IPS DF 6.9 (cell line): ENCODE measurements around the gene FBXO34.

Experiments
- DNase-seq: peaks from one replicate; pipeline ENCODE4 v3.0.0-alpha.2; 2013; ENCODE audit warnings: low read depth, low spot score
- H3K27ac ChIP-seq: one replicate; pipeline ENCODE4 v1.5.1; 2013; ENCODE audit warnings: low read length, control low read depth
- H3K27me3 ChIP-seq: 2 replicates; pipeline ENCODE4 v1.6.1; 2013; ENCODE audit warnings: mild to moderate bottlenecking, low read length; ENCODE audit not compliant: control insufficient read depth, insufficient read depth
- H3K36me3 ChIP-seq: 2 replicates; pipeline ENCODE4 v1.6.1; 2013; ENCODE audit warnings: low read length; ENCODE audit not compliant: control insufficient read depth, insufficient read depth
- H3K4me1 ChIP-seq: 2 replicates; pipeline ENCODE4 v1.6.1; 2013; ENCODE audit warnings: low read length; ENCODE audit not compliant: control insufficient read depth, insufficient read depth
- H3K4me3 ChIP-seq: 2 replicates; pipeline ENCODE4 v1.5.1; 2013; ENCODE audit warnings: mild to moderate bottlenecking, low read length
- H3K9me3 ChIP-seq: 2 replicates; pipeline ENCODE4 v1.6.1; 2013; ENCODE audit warnings: low read length, inconsistent platforms; ENCODE audit not compliant: control insufficient read depth, insufficient read depth
- WGBS: extraction: QIAGEN DNeasy Blood & Tissue Kit; methylation state at CpG from one replicate; pipeline ENCODE4 v1.1.7; 2013; ENCODE audit warnings: mixed read lengths, missing lambda C conversion rate; ENCODE audit not compliant: insufficient read length, insufficient coverage; 5-methylcytosine and 5-hydroxymethylcytosine counted together

The FBXO34 gene, protein sequence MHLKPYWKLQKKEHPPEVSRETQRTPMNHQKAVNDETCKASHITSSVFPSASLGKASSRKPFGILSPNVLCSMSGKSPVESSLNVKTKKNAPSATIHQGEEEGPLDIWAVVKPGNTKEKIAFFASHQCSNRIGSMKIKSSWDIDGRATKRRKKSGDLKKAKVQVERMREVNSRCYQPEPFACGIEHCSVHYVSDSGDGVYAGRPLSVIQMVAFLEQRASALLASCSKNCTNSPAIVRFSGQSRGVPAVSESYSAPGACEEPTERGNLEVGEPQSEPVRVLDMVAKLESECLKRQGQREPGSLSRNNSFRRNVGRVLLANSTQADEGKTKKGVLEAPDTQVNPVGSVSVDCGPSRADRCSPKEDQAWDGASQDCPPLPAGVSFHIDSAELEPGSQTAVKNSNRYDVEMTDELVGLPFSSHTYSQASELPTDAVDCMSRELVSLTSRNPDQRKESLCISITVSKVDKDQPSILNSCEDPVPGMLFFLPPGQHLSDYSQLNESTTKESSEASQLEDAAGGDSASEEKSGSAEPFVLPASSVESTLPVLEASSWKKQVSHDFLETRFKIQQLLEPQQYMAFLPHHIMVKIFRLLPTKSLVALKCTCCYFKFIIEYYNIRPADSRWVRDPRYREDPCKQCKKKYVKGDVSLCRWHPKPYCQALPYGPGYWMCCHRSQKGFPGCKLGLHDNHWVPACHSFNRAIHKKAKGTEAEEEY

DNA sequence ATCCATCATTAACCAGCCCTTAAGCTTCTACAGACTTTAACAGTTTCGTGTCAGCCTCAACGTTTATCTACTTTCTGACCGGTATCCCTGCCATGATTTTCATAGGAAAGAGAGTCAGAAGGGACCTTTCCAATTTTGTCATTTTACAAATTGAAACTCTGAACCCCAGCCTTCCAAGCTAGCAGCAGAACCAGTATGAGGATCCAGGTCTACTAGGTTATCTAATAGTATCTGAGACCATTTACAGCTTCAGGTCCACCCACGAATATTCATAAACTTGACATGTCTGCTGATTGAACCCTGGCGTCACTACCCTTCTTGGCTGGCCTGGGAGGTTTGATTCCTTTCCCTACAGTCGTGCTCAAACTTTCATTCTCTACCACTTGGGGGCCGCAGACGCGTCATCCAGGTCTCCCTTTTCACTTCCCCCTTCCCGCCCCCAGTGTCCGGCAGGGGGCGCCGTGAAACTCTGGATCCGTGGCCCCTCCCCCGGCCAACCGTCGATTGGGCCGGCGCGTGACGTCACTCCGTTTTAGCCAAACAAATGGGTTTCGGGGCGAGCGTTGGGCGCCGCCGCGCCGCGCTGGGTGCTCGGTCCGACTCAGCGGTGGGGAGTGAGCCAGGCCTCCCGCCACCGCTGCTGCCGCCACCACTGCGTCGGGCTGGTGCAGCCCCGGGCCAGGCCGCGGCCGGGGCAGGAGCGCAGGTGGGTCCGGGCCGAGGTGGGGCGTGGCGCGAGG is at the start of gene FBXO34:
FBXO34 (plus strand) TSS at position 590 of the 740 bp plus-strand sequence. CDS start 78,970 bp downstream, outside the sequence.
- WGBS, result no CpG with 5 or more reads among the region's 49 CpGs
- Histone ChIP-seq H3K27ac (no peak within 1 kb of the TSS), H3K4me1 (no peaks in the 10 kb centered on the region)

DNA sequence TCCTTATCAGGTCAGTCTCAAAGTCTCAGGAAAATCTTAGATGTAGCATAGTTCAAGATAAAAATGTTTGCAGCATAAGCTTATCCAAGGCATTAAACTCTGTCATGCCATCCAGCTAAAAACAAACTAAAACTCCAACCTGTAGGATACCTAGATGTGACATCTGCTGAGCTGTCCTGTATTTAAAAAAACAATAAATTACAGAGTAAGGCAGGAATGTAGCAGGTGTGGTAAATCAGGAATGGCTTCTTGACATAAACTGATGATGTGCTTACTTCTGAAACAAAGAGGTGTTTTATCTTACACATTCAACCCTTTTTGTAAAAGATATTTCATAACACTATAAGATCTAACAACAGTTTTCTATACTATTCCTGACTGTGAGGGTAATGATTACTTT is 49.3 kb upstream of the FBXO34 start:
- Histone ChIP-seq H3K9me3 (no peaks in the 10 kb centered on the region), H3K36me3 (no peaks in the 10 kb centered on the region), H3K4me3 (no peak overlapping the region), H3K4me1 (no peaks in the 10 kb centered on the region), H3K27me3 (no peaks in the 10 kb centered on the region), H3K27ac (no peak overlapping the region)
- no peak for DNase-seq

More for the DNA sequence above, at the start of gene FBXO34:
- H3K4me3 ChIP-seq, result peak within 1 kb of the TSS; percentile 79
- no peaks in the 10 kb centered on the region for H3K27me3 ChIP-seq
- DNase-seq, result peak; percentile 78
- no peaks in the 10 kb centered on the region for H3K9me3 ChIP-seq
- no peaks in the 10 kb centered on the region for H3K36me3 ChIP-seq

DNA sequence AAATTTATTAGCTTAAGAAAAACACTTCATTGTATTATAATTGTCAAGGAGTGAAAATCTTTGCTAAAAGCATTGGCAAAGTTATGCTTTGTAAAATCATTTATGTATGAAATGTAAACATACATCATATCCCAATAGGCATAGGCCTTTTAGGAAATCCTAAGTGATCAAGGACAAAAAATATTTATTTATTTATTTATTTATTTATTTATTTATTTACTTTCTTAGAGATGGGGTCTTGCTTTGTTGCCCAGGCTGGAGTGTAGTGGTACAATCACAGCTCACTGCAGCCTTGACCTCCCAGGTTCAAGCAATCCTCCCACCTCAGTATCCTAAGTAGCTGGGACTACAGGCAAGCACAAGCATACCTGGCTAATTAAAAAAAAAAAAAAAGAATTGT is 47.9 kb upstream of the FBXO34 start:
- no peak overlapping the region for H3K27ac ChIP-seq
- H3K9me3 ChIP-seq, result no peaks in the 10 kb centered on the region
- no peaks in the 10 kb centered on the region for H3K36me3 ChIP-seq
- no peaks in the 10 kb centered on the region for H3K27me3 ChIP-seq
- H3K4me3 ChIP-seq, result no peak overlapping the region
- DNase-seq, result no peak
- no peaks in the 10 kb centered on the region for H3K4me1 ChIP-seq

DNA sequence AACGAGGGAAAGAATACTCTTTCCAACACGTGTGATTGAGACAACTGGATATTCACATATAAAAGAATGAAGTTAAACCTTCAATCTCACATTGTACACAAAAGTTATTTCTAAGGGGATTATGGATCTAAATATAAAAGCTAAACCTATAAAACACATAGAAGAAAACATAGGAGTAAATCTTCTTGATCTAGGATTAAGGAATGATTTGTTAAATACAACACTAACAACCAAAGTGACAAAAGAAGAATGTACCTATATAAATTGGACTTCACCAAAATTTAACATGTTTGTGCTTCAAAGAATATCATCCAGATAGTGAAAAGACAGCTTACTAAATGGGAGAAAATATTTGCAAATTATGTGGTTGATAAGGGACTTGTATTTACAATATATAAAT is 43.0 kb upstream of the FBXO34 start:
- H3K27ac ChIP-seq, result no peak overlapping the region

DNA sequence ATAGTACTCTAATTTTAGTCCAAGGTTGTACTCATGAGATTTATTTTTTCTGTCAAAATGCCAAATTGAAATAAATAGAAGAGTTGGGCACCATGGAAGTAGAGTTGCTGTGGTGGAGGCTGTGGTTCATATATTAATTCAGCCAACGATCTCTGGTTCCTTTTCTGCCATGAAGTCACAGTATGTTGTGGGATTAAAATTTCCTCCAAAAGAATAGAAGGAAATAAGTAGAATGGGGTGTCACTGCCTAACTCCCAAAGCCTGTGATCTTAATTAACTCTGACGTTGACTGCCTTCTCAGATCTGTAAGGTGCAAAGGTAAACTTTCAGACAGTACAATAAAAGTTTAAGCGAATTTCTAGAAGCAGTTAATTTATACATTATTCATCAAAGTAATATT is 37.6 kb upstream of the FBXO34 start:
- Histone ChIP-seq H3K27ac (no peak overlapping the region), H3K9me3 (no peaks in the 10 kb centered on the region), H3K4me1 (no peaks in the 10 kb centered on the region), H3K27me3 (no peaks in the 10 kb centered on the region), H3K4me3 (no peak overlapping the region), H3K36me3 (no peaks in the 10 kb centered on the region)
- WGBS, result no CpG with 5 or more reads among the region's 3 CpGs
- no peak for DNase-seq

More for the DNA sequence above, 43.0 kb upstream of the FBXO34 start:
- Histone ChIP-seq H3K36me3 (no peaks in the 10 kb centered on the region), H3K27me3 (no peaks in the 10 kb centered on the region), H3K9me3 (no peaks in the 10 kb centered on the region), H3K4me1 (no peaks in the 10 kb centered on the region), H3K4me3 (no peak overlapping the region)
- WGBS, result no CpG with 5 or more reads among the region's 2 CpGs
- DNase-seq, result no peak

DNA sequence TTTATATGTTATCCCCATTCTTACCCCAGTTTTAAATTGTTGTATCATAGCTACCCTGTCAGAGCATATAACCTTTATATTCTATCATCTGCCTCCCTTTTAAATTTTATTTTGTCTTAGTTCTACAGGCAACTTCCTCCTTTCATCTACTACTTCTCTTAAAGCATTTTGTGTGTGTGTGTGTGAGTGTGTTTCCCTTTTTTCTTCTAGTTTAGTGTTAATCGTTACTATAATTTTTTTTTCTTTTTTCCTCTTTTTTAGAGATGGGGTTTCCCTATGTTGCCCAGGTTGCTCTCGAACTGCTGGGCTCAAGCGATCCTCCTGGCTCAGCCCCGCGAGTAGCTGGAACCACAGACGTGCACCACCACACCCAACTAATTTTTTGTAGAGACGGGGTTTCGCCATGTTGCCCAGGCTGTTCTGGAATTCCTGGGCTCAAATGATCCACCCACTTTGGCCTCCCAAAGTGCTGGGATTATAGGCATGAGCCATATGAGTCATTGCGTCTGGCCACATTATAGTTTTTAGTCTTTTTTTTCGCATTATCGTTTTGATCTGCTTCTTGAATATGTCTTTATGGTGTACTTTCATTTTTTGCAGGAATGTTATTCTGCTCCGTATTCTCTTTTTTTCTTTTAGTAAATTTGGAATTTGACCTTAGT is 33.1 kb upstream of the FBXO34 start:
- Histone ChIP-seq H3K27me3 (no peaks in the 10 kb centered on the region; the same call in 1 of the 2 replicates), H3K36me3 (no peaks in the 10 kb centered on the region), H3K4me1 (peaks cover 2% of the 10 kb centered on the region; the same call in 1 of the 2 replicates), H3K9me3 (no peaks in the 10 kb centered on the region), H3K27ac (no peak overlapping the region), H3K4me3 (no peak overlapping the region)
- no peak for DNase-seq
- no CpG with 5 or more reads among the region's 12 CpGs for WGBS

DNA sequence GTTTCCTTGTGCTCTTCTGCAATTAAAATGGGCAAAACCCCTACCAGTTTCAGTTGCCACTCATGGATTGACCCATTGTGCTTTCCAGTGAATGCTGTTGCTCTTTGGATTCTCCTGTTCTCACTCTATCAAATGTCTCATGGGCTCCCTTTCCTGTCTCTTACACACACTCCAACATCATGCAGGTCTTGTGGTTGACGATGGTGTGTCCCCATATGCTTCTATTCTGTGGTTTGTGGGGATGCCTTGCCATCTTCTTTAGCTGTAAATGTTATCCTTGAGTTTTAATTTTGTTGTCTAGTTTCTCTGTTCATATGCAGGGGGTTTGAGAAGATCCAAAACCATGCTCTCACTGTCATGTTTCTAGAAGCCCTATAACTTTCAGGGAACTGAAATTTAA is 31.9 kb upstream of the FBXO34 start:
- H3K27ac ChIP-seq, result no peak overlapping the region
- WGBS, result no CpG with 5 or more reads among the region's 1 CpG

DNA sequence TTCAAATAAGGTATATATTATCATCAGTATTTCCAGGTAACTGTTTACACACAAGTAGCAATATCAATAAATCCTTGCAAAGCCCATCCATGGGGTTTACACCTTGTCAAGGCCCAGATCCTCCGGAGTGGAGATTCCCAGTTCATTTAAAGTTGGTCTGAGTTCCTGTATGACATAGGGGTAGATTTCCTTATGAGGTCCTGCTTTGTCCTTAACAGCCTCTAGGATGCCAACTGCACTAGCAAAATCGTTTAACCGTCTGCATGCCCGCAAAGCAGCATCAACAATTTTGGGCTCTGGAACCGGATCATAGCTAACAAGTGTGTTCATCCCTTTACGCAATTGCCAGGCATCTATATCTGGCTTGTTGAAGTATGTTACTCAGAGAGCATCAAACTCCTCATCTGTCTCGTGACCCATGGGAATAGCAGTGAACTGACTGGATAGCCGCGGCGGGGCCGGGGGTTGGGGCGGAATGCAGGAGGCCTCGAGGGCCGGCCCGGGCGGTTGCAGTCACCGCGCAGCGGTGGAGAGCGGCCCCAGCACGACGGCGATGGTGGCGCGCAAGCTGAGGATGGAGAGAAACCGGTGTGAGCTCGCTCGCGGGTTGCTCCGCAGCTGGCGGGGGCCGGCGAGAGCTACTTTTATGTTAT is 30.6 kb upstream of the FBXO34 start:
- Histone ChIP-seq H3K4me1 (peaks cover 2% of the 10 kb centered on the region; the same call in 1 of the 2 replicates), H3K27ac (no peak overlapping the region), H3K4me3 (no peak overlapping the region), H3K27me3 (no peaks in the 10 kb centered on the region; the same call in 1 of the 2 replicates), H3K9me3 (no peaks in the 10 kb centered on the region), H3K36me3 (no peaks in the 10 kb centered on the region)
- WGBS, result no CpG with 5 or more reads among the region's 33 CpGs
- peak; percentile 16 for DNase-seq

More for the DNA sequence above, 31.9 kb upstream of the FBXO34 start:
- Histone ChIP-seq H3K4me3 (no peak overlapping the region), H3K27me3 (no peaks in the 10 kb centered on the region; the same call in 1 of the 2 replicates), H3K36me3 (no peaks in the 10 kb centered on the region), H3K4me1 (peaks cover 2% of the 10 kb centered on the region; the same call in 1 of the 2 replicates), H3K9me3 (no peaks in the 10 kb centered on the region)
- no peak for DNase-seq

DNA sequence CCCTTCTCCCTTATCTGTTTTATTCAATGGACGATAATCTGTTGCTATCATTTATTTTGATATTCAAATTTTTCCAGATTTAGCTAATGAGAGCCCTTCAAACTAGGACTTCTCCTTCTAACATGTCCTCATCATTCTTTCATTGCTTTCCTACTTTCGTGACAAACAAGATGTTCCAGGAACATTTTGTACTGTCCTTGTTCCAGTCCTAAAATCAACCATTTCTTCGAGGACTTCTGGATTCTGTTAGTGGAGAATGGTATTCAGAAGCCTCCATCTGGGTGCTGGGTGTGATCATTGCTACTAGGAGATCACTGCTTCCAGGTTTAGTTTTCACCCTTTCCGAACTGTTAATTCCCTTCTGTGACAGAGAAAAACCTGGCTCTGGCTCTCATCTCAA is 29.5 kb upstream of the FBXO34 start:
- Histone ChIP-seq H3K27me3 (no peaks in the 10 kb centered on the region; the same call in 1 of the 2 replicates), H3K4me3 (no peak overlapping the region), H3K4me1 (peaks cover 2% of the 10 kb centered on the region; the same call in 1 of the 2 replicates), H3K36me3 (no peaks in the 10 kb centered on the region), H3K9me3 (no peaks in the 10 kb centered on the region), H3K27ac (no peak overlapping the region)
- DNase-seq, result no peak
- WGBS, result no CpG with 5 or more reads among the region's 4 CpGs
